ENCODE data around the gene SC5D. TPM values are rescaled to one million over a fixed set of nuclear protein-coding genes. Genes with fewer than 3 reads are reported as not detected.

The SC5D gene
- total and polyA plus RNA-seq, 11 donors = 16.9 to 28.9 (median 19.0) TPM

- intact Hi-C loops (cut with DNase I) = no loop called here
- whole genome bisulfite sequencing, 4 donors = 93 to 98% (median 97%) methylated on average over 5 of the region's 5 CpGs
- DNase-seq = no peak
Observed at GRCh38 chr11:121297872-121298271, 5.3 kb downstream of the SC5D start.

GRCh38 chr11:121298774-121299173, 6.2 kb downstream of the SC5D start:
- peaks cover 0 to 10% (median 4%) of the 10 kb centered on the region in 9 donors for H3K36me3 ChIP-seq
- intact Hi-C loops (cut with DNase I) = no loop called here
- no peak overlapping the region for H3K27ac ChIP-seq
- H3K4me1 ChIP-seq = peaks cover 0 to 29% (median 11%) of the 10 kb centered on the region in 12 donors
- no peaks in the 10 kb centered on the region for H3K27me3 ChIP-seq
- 93 to 98% (median 97%) methylated on average over 5 of the region's 5 CpGs for WGBS, 4 donors
- no peak for ATAC-seq
- no peak overlapping the region for H3K4me3 ChIP-seq
- DNase-seq = no peak
- H3K9me3 ChIP-seq = no peaks in the 10 kb centered on the region
- TF ChIP-seq POLR2A (IDR thresholded peaks at IDR 0.05) (no peak), CTCF (IDR thresholded peaks at IDR 0.05) (no peak)

More at GRCh38 chr11:121297872-121298271, 5.3 kb downstream of the SC5D start:
- H3K4me3 ChIP-seq = no peak overlapping the region
- no peaks in the 10 kb centered on the region for H3K9me3 ChIP-seq
- H3K27me3 ChIP-seq = no peaks in the 10 kb centered on the region
- no peak for TF ChIP-seq POLR2A (IDR thresholded peaks at IDR 0.05)
- no peak for TF ChIP-seq CTCF (IDR thresholded peaks at IDR 0.05)
- peaks cover 0 to 4% (median 0%) of the 10 kb centered on the region in 9 donors for H3K36me3 ChIP-seq
- no peak overlapping the region for H3K27ac ChIP-seq
- no peak for ATAC-seq
- peaks cover 0 to 35% (median 16%) of the 10 kb centered on the region in 12 donors for H3K4me1 ChIP-seq

- peaks cover 0 to 23% (median 8%) of the 10 kb centered on the region in 12 donors for H3K4me1 ChIP-seq
- no peak overlapping the region for H3K4me3 ChIP-seq
- no peak overlapping the region for H3K27ac ChIP-seq
- H3K36me3 ChIP-seq = peaks cover 0 to 17% (median 10%) of the 10 kb centered on the region in 9 donors
- TF ChIP-seq POLR2A (IDR thresholded peaks at IDR 0.05) (no peak), CTCF (IDR thresholded peaks at IDR 0.05) (no peak)
- ATAC-seq (no peak), DNase-seq (no peak)
- no peaks in the 10 kb centered on the region for H3K9me3 ChIP-seq
- H3K27me3 ChIP-seq = no peaks in the 10 kb centered on the region
- intact Hi-C loops (cut with DNase I) = no loop called here
Observed at GRCh38 chr11:121299417-121299816, 6.8 kb downstream of the SC5D start.

GRCh38 chr11:121300313-121300971, 7.9 kb downstream of the SC5D start:
- H3K4me1 ChIP-seq = peaks cover 0 to 21% (median 8%) of the 10 kb centered on the region in 12 donors
- H3K27me3 ChIP-seq = no peaks in the 10 kb centered on the region
- DNase-seq = peak in 1 of 5 donors; percentile 28
- peak overlapping the region in 5 of 12 donors; percentile 5 to 24 (median 15) for H3K27ac ChIP-seq
- peaks cover 0 to 27% (median 20%) of the 10 kb centered on the region in 9 donors for H3K36me3 ChIP-seq
- TF ChIP-seq POLR2A (IDR thresholded peaks at IDR 0.05) = no peak
- TF ChIP-seq CTCF (IDR thresholded peaks at IDR 0.05) = no peak
- intact Hi-C loops (cut with DNase I) = no loop called here
- WGBS, 4 donors = 67 to 83% (median 79%) methylated on average over 2 of the region's 2 CpGs
- no peak overlapping the region for H3K4me3 ChIP-seq
- no peaks in the 10 kb centered on the region for H3K9me3 ChIP-seq
- ATAC-seq = peak in 3 of 4 donors; percentile 62 to 84 (median 69)

All from heart left ventricle (tissue), 16 donors.